Panc1 (cell line): ENCODE data around the gene RPS4Y2. TPM values are rescaled to one million over a fixed set of nuclear protein-coding genes. Genes with fewer than 3 reads are reported as not detected.

Experiments
- ATAC-seq: fragments of 200-7000 bp; cut with Tn5 transposase; 2 replicates; pipeline ENCODE4 v1.9.1; 2020; ENCODE audit warnings: mild to moderate bottlenecking, moderate library complexity
- BruUV-seq: library from RNA; stranded (reverse); fragments of 400-500 nt; replicated peaks from 2 replicates; lab custom pipeline; 2021; lab: Mats Ljungman, UMichigan
- CTCF ChIA-PET: fragments of 300-600 bp; sonication (Branson Sonifier 250); formaldehyde crosslinking; loops from one replicate; lab custom pipeline; 2022; ENCODE audit warnings: antibody characterized with exemption; lab: Charles Lee
- POLR2A ChIA-PET: fragments of 300-600 bp; sonication (Branson Sonifier 250); formaldehyde crosslinking; loops from one replicate; lab custom pipeline; 2022; ENCODE audit warnings: antibody characterized with exemption; lab: Charles Lee
- DNase-seq: peaks from one replicate; pipeline ENCODE4 v3.0.0-alpha.2; 2010; ENCODE audit warnings: low read depth, low spot score
- H3K27ac ChIP-seq: 2 replicates; pipeline ENCODE4 v1.5.1; 2011; ENCODE audit warnings: mild to moderate bottlenecking, low read length, inconsistent platforms
- H3K27me3 ChIP-seq: fragments of 200-500 bp; sonication (Bioruptor generic); 2 replicates; pipeline ENCODE4 v1.6.0; 2014; ENCODE audit warnings: low read length, inconsistent platforms; ENCODE audit not compliant: control insufficient read depth, insufficient read depth
- H3K36me3 ChIP-seq: fragments of 200-500 bp; sonication (Bioruptor generic); 2 replicates; pipeline ENCODE4 v1.5.1; 2014; ENCODE audit warnings: inconsistent platforms, mild to moderate bottlenecking, low read length, moderate library complexity; ENCODE audit not compliant: control insufficient read depth, insufficient read depth
- H3K4me1 ChIP-seq: 2 replicates; pipeline ENCODE4 v1.5.1; 2011; ENCODE audit warnings: inconsistent platforms, mild to moderate bottlenecking, low read length, moderate library complexity; ENCODE audit not compliant: control insufficient read depth, insufficient read depth
- H3K4me3 ChIP-seq, 2 experiments: 2 replicates each; pipeline ENCODE4 v1.5.1; 2011 to 2012; ENCODE audit warnings: low read depth in 2 of 2, low read length in 2 of 2, mild to moderate bottlenecking in 2 of 2, inconsistent platforms in 1 of 2, moderate library complexity in 1 of 2
- H3K9me3 ChIP-seq: fragments of 200-500 bp; sonication (Bioruptor generic); 2 replicates; pipeline ENCODE4 v1.5.1; 2014; ENCODE audit warnings: low read depth, mild to moderate bottlenecking, inconsistent platforms, low read length, moderate library complexity; ENCODE audit not compliant: control insufficient read depth, insufficient read depth
- CTCF ChIP-seq: fragments of 450-650 bp; IDR thresholded peaks from 2 replicates; pipeline ENCODE4 v1.5.1; 2017; ENCODE audit warnings: mild to moderate bottlenecking
- POLR2AphosphoS5 ChIP-seq: IDR thresholded peaks from 2 replicates; pipeline ENCODE4 v1.6.1; 2012; ENCODE audit warnings: mild to moderate bottlenecking, low read depth, low read length, moderate library complexity
- REST ChIP-seq, 2 experiments: IDR thresholded peaks; 2 replicates each; pipeline ENCODE4 v1.6.1; 2011 to 2012; ENCODE audit warnings: low read depth in 2 of 2, control low read depth in 1 of 2, low read length in 1 of 2, mild to moderate bottlenecking in 1 of 2, moderate library complexity in 1 of 2; ENCODE audit not compliant: insufficient read depth in 1 of 2
- SIN3A ChIP-seq: IDR thresholded peaks from 2 replicates; pipeline ENCODE4 v1.6.1; 2012; ENCODE audit warnings: low read depth, mild to moderate bottlenecking, low read length, moderate library complexity, borderline replicate concordance; ENCODE audit not compliant: insufficient read depth
- TCF7L2 ChIP-seq: IDR thresholded peaks from 2 replicates; pipeline ENCODE4 v1.6.1; 2011; ENCODE audit warnings: mild to moderate bottlenecking, low read depth, low read length, inconsistent platforms
- in situ Hi-C: cut with HindIII; loops from 2 replicates; pipeline ENCODE4 v1.10.0; 2016; ENCODE audit warnings: low sequenced_read_pairs, low pct_unique_long_range_greater_than_20kb
- intact Hi-C: fragments of 100-400 bp; cut with micrococcal nuclease; formaldehyde crosslinking; loops from one replicate; pipeline ENCODE4 v1.10.0; 2022; ENCODE audit not compliant: unreplicated experiment
- total RNA-seq: library from RNA; stranded (reverse); gene quantifications from one replicate; pipeline ENCODE4 v1.2.1, GENCODE V29; 2021; ENCODE audit not compliant: unreplicated experiment

RPS4Y2 gene
- total RNA-seq, 1 experiment from 2014 or later: not detected

- ATAC-seq (no peak), DNase-seq (no peak)
- POLR2A ChIA-PET: no interaction called here
- CTCF ChIA-PET: no interaction called here
- Histone ChIP-seq H3K27ac (no peak overlapping the region), H3K36me3 (no peaks in the 10 kb centered on the region), H3K4me3 (no peak overlapping the region), H3K4me1 (no peaks in the 10 kb centered on the region), H3K9me3 (no peaks in the 10 kb centered on the region), H3K27me3 (no peaks in the 10 kb centered on the region)
- TF ChIP-seq CTCF: no peak
- no peak for TF ChIP-seq POLR2AphosphoS5
- no peak for TF ChIP-seq REST (IDR thresholded peaks at IDR 0.05; ENCODE audit: insufficient read depth in 1 of 2, low read depth in 2 of 2, low read length in 1 of 2)
- no peak for TF ChIP-seq TCF7L2
- TF ChIP-seq SIN3A: no peak
- intact Hi-C loops: no loop called here
- BruUV-seq: no TSS peak
- in situ Hi-C loops: no loop called here
Measured at GRCh38 chrY:20739806-20740205, 16.1 kb upstream of the RPS4Y2 start.

GRCh38 chrY:20740609-20741008 is 15.3 kb upstream of the RPS4Y2 start:
- CTCF ChIA-PET: no interaction called here
- intact Hi-C loops: no loop called here

More at GRCh38 chrY:20740609-20741008, 15.3 kb upstream of the RPS4Y2 start:
- Histone ChIP-seq H3K9me3 (no peaks in the 10 kb centered on the region), H3K36me3 (no peaks in the 10 kb centered on the region), H3K27ac (no peak overlapping the region), H3K4me3 (no peak overlapping the region), H3K4me1 (no peaks in the 10 kb centered on the region), H3K27me3 (no peaks in the 10 kb centered on the region)
- ATAC-seq (no peak), DNase-seq (no peak)
- POLR2A ChIA-PET: no interaction called here
- TF ChIP-seq SIN3A (no peak), POLR2AphosphoS5 (no peak), REST (IDR thresholded peaks at IDR 0.05; ENCODE audit: insufficient read depth in 1 of 2, low read depth in 2 of 2, low read length in 1 of 2) (no peak), CTCF (no peak), TCF7L2 (no peak)
- BruUV-seq: no TSS peak
- in situ Hi-C loops: no loop called here
